K562 treated with DMSO at 1 percent for 4 hours (cell line): ENCODE measurements around the gene RTN4. TPM values are rescaled to one million over a fixed set of nuclear protein-coding genes. Genes with fewer than 3 reads are reported as not detected.

Experiments used
- total RNA-seq: library from RNA; unstranded; fragments of 300-600 nt; gene quantifications from 2 replicates; pipeline ENCODE4 v1.2.3, GENCODE V29; 2022; ENCODE audit not compliant: insufficient read depth

Gene RTN4, protein sequence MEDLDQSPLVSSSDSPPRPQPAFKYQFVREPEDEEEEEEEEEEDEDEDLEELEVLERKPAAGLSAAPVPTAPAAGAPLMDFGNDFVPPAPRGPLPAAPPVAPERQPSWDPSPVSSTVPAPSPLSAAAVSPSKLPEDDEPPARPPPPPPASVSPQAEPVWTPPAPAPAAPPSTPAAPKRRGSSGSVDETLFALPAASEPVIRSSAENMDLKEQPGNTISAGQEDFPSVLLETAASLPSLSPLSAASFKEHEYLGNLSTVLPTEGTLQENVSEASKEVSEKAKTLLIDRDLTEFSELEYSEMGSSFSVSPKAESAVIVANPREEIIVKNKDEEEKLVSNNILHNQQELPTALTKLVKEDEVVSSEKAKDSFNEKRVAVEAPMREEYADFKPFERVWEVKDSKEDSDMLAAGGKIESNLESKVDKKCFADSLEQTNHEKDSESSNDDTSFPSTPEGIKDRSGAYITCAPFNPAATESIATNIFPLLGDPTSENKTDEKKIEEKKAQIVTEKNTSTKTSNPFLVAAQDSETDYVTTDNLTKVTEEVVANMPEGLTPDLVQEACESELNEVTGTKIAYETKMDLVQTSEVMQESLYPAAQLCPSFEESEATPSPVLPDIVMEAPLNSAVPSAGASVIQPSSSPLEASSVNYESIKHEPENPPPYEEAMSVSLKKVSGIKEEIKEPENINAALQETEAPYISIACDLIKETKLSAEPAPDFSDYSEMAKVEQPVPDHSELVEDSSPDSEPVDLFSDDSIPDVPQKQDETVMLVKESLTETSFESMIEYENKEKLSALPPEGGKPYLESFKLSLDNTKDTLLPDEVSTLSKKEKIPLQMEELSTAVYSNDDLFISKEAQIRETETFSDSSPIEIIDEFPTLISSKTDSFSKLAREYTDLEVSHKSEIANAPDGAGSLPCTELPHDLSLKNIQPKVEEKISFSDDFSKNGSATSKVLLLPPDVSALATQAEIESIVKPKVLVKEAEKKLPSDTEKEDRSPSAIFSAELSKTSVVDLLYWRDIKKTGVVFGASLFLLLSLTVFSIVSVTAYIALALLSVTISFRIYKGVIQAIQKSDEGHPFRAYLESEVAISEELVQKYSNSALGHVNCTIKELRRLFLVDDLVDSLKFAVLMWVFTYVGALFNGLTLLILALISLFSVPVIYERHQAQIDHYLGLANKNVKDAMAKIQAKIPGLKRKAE
- total RNA-seq: 397 and 424 TPM in 2 replicates

DNA sequence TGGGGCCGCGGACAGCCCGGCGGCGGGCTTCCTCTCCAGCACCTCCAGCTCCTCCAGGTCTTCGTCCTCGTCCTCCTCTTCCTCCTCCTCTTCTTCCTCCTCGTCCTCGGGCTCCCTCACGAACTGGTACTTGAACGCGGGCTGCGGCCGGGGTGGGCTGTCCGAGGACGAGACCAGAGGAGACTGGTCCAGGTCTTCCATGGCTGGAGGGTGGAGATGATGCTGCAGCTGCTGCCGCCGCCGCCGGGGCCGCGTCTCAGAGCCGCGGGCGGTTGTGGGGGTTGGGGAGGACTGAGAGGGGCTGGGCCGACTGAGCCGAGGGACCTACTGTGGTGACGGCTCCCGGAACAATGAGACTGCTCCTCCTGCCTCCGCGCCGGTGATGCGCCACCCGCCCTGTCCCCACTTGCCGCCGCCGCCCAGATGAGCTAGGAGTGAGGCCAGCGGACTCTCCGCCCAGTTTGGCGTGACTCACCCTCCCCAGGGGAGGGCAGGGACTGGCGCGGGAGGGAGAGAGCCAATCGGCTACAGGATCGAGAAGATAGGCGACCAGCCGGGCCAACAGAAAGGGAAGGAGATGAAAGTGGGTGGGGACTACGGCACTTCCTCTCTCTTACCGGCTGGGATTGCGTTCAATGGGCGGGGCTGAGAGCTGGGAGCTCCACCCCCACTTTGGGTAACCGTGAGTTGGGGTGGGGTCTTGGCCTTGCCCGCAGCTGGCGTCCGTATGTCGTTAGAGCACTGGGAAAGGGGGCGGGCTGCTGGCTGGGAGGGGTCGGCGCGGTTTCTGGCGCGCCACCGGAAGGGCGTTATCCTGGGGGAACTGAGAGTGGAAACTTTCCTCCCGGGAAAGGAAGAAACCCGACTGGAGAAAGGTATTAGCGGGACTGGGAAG, at the start of gene RTN4:
Gene RTN4 (minus strand): TSS at position 352 of the 895 bp plus-strand sequence. CDS start 151 bp downstream, at position 201.

Other genes starting within 250 kb of the RTN4 start
- gene CLHC1, start 181.8 kb upstream of the RTN4 start, total RNA-seq: 2.7 and 14.1 TPM in 2 replicates
- 1,717 and 1,841 TPM in 2 replicates for gene RPS27A, start 182.2 kb upstream of the RTN4 start, total RNA-seq
- 33.5 and 39.2 TPM in 2 replicates for gene MTIF2, start 218.8 kb upstream of the RTN4 start, total RNA-seq